ENCODE measurements around the gene FNIP2.
"Not testable (repeated sequence)": the region's sequence is repeated elsewhere in the genome, so short reads cannot be mapped to it uniquely, and the experiment has no call there.

Gene FNIP2

DNA sequence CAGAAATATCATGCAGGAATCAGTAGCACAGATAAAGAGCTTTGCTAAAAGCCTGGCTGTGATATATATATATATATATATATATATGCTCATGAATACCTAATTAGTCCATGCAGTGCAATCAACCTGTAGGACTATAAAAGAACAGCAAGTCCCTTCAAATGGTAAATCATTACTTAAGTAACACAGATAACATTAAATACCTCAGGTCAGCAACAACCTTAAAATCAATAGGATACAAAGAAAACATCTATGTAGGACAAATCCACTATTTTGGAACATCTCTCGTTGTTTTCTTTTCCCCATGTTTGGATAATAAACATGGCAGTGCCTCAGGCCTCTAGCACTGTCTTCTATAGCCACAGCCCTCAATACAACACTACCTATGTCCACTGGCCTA is 106.6 kb downstream of the FNIP2 start:
- no peak for DNase-seq

DNA sequence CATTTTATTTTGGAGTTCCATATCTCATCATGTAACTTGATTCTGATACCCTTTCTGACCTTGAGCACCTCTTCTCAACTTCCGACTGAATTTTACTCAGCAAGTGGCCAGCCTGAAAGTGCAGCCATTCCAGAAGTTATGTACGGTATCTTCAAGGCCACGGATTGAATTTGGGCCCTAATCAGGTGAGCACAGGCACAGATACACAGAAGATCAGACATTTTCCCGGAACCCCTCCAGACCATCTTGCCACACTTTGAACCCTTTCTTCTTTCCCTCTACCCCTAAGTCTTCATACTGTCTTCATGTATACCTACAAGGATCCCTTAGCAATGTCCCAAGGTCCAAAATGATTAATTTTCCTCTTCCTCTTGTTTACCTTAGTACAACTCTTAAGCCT is 108.2 kb downstream of the FNIP2 start:
- no peak for DNase-seq

DNA sequence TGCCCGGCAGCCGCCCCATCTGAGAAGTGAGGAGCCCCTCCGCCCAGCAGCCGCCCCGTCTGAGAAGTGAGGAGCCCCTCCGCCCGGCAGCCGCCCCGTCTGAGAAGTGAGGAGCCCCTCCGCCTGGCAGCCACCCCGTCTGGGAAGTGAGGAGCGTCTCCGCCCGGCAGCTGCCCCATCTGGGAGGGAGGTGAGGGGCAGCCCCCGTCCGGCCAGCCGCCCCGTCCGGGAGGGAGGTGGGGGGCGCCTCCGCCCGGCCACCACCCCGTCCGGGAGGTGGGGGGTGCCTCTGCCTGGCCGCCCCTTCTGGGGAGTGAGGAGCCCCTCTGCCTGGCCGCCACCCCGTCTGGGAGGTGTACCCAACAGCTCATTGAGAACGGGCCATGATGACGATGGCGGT is 113.3 kb downstream of the FNIP2 start:
- DNase-seq, result not testable (repeated sequence)

DNA sequence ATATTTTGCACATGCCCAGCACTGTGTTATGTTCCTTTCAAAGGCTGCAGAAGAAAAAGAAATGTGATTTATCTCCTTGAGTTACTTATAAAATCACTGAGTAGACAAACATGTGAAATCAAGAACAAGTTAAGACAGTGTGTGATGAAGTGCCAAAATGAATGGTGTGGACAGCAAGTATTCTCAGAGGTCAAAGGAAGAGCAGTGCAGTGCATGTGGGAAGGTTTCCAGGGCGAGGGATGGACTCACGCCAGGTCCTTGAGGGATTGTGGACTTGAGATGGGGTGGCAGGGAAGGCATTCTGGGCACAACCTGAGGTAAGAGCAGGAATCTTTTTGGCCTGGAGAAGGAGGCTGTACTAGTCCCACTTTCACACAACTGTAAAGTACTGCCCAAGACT is 115.5 kb downstream of the FNIP2 start:
- DNase-seq, result no peak

DNA sequence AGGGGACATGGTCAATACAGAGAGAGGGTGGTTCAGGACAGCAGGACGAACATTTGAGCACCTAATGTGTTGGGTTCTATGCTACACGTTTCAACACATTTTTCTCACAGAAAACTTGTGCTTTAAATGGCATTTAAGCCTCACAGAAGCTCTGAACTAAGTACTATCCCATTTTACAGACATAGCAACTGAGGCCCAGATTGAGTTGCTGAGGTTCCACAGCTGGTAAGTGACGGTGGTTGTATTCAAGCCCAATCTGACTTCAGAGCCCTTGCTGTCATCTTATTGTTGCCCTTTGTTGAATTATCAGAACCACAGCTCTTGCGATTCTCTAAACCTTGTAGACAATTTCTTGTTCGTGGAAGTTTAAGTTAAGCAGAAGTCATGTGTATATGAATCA is 116.7 kb downstream of the FNIP2 start:
- no peak for DNase-seq

DNA sequence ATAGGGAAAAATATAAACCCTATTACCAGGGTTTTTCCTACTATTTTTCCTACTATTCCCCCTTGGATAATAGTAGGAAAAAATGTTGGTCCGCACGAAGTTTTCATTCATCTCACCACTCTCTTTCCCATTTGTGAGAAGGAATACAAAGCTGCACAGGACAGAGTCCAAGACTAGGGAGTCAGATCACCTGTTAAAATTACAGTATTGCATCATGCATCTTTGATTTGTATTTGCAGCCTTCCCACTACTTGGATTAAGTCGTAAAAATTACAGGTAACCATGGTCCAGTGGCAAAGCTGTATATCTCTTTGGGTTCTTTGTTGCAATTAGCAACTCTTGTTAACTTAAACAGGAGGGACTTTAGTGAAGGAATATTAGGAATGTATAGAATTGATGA is 121.5 kb downstream of the FNIP2 start:
- DNase-seq, result no peak

DNA sequence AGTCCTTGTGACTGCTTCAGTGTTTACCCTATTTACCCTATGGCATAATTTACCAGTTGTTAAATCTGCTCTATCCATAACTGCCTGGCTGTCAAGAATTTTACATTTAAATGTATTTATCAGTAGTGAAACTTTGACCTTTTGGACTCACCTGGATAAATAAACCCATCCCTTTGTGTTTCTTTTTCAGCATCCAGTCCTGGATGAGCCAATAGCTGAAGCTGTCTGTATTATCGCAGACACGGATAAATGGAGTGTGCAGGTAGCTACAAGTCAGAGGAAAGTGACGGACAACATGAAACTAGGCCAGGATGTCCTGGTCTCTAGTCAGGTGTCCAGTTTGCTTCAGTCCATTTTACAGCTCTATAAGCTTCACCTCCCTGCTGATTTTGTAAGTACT is 122.4 kb downstream of the FNIP2 start:
- DNase-seq, result no peak

- no peak for DNase-seq
Observed at GRCh38 chr4:158894826-158895225, 126.0 kb downstream of the FNIP2 start.

DNA sequence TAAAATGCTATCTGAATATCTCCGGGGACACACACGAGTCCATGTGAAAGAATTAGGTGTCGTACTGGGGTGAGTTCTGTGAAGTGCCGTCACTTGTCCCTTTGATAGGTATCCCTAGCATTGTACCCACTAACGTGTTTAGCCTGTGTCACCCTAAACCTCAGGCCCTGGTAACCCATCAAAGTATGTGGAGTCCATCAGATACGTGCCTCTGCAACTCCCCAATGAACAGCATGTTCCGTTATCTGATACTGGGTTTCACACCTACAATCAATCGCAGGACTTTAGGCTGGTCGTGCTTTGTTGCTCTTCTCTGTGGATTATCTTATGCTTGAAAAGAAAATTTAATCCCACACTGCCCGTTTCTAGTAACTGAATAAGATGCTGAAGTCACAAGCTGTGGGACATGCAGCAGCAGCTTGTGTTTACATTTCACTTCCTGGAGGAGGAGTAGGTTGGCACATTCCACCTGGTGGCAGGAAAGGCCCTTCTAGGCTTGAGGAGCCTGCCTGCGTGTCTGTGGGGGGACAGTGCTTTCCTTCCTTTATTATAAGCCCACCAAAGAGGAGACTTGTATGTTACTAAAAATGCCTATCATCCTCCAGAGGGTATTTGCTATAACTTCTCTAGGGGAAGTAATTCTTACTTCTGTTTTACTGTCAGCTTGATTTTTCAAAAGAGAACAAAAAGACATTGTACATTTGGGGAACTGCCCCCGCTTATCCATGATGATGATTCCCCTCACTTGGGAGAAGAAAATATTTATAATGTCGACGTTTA is 127.2 kb downstream of the FNIP2 start:
- DNase-seq, result no peak

- not testable (repeated sequence) for DNase-seq
Observed at GRCh38 chr4:158896577-158897238, 127.9 kb downstream of the FNIP2 start.

DNA sequence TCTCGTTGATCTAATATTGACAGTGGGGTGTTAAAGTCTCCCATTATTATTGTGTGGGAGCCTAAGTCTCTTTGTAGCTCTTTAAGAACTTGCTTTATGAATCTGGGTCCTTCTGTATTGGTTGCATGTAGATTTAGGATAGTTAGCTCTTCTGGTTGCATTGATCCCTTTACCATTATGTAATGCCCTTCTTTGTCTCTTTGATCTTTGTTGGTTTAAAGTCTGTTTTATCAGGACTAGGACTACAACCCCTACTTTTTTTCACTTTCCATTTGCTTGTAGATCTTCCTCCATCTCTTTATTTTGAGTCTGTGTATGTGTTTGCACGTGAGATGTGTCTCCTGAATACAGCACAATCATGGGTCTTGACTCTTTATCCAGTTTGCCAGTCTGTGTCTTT is 131.6 kb downstream of the FNIP2 start:
- DNase-seq, result not testable (repeated sequence)

- not testable (repeated sequence) for DNase-seq
Observed at GRCh38 chr4:158902280-158903078, 133.7 kb downstream of the FNIP2 start.

DNA sequence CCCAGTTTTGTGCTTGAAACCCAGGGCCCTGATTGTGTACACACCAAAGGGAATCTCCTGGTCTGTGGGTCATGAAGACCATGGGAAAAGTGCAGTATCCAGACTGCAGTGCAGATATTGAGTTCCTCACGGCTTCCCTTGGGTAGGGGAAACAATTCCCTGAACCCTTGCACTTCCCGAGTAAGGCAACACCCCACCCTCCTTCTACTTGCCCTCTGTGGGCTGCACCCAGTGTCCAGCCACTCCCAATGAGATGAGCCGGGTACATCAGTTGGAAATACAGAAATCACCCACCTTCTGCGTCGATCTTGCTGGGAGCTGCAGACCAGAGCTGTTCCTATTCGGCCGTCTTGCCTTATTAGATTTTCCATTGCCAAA is 134.2 kb downstream of the FNIP2 start:
- DNase-seq, result no peak

- no peak for DNase-seq
Observed at GRCh38 chr4:158903472-158904043, 134.7 kb downstream of the FNIP2 start.

DNA sequence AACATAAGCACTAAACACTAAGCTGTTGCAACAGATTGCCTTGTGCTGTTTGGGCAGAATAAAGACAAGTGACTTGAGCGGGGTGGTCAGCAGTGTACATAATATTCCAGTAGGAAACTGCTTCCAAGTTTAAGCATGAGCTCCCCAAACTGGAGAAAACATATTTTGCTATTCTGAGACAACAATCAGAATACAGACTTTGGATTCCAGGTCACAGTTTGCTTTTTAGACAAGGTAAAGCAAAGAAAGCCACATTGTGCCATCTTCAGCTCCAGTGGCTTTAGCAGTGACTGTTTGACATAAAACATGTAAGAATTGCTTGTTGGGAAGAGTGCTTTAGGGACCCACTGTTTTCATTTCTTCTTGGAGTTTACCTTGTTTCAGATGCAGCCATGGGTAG is 136.0 kb downstream of the FNIP2 start:
- DNase-seq, result no peak

DNA sequence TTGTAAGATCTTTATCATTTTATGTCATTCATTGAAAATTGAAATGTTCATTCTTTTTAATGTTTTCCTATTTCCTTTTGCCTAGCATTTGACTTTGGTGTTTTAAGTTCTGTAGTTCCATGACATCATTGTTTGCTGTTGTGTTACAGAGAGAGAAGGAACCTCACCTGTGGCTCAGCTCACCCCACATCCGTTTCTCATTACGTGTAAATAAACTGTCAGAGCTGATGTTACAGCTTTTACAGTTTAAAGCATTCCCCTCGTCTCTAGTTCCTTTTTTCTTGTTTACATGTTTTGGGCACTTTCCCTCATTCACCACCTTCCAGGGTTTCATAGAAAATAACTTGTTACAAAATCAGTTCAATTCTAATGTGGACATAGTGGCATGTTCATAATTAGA is 137.2 kb downstream of the FNIP2 start:
- DNase-seq, result no peak

DNA sequence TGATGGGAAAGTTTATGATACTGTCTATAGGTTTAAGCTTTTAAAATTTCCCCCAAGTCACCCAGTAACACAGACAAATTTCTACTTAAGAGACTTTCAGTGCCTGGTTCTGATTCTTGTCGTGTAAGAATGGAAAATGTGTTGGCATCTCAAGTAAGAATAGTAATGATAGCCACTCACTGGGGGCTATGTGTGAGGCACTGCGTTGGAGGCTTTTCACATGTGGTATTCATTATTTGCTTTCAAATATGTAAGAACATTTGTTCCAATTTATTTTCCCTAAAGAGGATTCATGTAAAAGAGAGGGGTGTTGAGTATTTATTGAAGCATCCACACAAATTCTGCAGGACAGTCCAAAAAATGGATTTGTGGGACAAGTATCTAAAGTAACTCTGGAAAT is 143.6 kb downstream of the FNIP2 start:
- DNase-seq, result no peak

GRCh38 chr4:158912806-158913205 is 144.0 kb downstream of the FNIP2 start:
- no peak for DNase-seq

- DNase-seq, result no peak
Observed at GRCh38 chr4:158913766-158914165, 144.9 kb downstream of the FNIP2 start.

- DNase-seq, result no peak
Observed at GRCh38 chr4:158914218-158914617, 145.4 kb downstream of the FNIP2 start.

DNA sequence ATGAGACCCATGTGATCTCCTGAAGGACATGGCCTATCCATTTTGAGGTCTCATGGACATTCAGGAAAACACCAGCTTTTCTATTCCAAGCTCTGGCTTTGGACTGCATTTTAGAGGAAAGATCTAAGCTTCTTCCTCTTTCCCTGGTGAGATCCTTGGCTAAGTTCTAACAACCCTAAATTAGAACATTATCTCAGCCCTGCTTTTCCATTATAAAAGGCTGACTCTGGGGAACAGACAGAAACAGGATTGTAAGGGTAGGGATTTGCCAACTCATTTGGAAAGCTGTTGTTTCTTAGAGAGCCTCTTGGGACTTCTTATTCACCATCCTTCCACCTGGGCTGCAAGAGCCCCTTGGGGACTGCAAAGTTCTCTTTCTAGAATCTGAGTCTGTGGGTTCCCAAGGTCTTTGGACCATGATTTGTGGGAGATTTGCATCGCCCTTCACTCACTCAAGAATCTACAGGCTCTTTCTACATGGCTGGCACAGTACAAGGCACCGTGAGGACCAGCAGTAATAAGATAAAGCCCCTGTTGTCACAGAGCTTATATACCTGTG is 146.9 kb downstream of the FNIP2 start:
- no peak for DNase-seq

GRCh38 chr4:158920452-158920996 is 151.7 kb downstream of the FNIP2 start:
- not testable (repeated sequence) for DNase-seq

GRCh38 chr4:158927774-158928173 is 158.9 kb downstream of the FNIP2 start:
- DNase-seq, result not testable (repeated sequence)
